GM21786 (cell line): Measurements from ENCODE around the gene PPP2R3B.
"Not testable (repeated sequence)": the region's sequence is repeated elsewhere in the genome, so short reads cannot be mapped to it uniquely, and the experiment has no call there.

Experiments used
- ATAC-seq: cut with Tn5 transposase; IDR thresholded peaks from one replicate; pipeline ENCODE4 v1.9.1; 2021; ENCODE audit not compliant: unreplicated experiment

The PPP2R3B gene

DNA sequence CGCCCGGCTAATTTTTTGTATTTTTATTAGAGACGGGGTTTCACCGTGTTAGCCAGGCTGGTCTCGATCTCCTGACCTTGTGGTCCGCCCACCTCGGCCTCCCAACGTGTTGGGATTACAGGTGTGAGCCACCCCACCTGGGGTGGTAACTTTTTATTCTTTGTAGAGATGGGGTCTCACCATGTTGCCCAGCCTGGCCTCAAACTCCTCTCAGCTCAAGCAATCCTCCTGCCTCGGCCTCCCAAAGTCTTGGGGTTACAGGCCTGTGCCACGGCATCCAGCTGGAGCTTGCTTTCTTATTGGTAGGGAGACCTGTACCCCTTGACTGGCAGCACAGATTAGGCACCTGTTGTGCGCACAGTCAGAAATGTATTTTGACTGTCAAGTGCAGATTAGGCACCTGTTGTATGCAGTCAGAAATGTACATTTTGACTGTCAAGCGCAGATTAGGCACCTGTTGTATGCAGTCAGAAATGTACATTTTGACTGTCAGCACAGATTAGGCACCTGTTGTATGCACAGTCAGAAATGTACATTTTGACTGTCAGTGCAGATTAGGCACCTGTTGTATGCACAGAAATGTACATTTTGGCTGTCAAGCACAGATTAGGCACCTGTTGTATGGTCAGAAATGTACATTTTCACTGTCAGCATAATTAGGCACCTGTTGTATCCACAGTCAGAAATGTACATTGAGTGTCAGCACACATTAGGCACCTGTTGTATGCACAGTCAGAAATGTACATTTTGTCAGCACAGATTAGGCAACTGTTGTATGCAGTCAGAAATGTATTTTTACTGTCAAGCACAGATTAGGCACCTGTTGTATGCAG lies 80.7 kb downstream of the PPP2R3B start:
- not testable (repeated sequence) for ATAC-seq

DNA sequence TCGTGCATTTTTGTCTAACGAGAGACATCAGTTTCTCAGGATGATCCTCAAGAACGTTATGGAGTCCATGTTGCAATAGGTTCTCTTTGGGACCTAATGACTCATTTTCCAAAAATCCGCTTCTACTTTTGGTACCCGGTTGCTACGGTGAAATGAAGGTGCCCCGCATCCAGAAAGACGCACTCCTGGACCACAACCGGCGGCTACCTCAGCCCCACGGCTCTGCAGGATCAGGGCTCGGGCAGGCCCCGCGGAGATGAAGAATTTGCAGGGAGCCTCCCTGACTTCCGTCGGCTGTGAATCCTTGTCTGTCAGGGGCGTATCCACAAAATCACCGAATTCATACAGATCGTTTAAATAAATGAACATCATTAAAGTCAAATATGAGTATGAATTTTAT lies 83.7 kb downstream of the PPP2R3B start:
- ATAC-seq: no peak

- ATAC-seq: no peak
Measured at GRCh38 chrX:300334-300733, 86.4 kb downstream of the PPP2R3B start.

DNA sequence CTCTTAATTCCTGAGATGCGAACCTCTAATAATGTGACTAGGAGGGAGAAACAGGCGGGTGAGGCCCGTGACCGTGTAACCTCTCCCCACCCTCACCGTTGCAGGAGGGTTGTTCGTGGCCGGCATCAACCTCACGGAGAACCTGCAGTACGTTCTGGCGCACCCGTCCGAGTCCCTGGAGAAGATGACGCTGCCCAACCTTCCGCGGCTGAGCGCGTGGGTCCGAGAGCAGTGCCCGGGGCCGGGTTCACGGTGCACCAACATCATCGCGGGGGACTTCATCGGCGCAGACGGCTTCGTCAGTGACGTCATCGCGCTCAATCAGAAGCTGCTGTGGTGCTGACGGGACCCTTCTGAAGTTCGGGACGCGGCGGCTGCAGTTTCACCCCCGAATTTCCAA lies 87.7 kb downstream of the PPP2R3B start:
- ATAC-seq: no peak

- no peak for ATAC-seq
Measured at GRCh38 chrX:295136-295535, 91.6 kb downstream of the PPP2R3B start.

DNA sequence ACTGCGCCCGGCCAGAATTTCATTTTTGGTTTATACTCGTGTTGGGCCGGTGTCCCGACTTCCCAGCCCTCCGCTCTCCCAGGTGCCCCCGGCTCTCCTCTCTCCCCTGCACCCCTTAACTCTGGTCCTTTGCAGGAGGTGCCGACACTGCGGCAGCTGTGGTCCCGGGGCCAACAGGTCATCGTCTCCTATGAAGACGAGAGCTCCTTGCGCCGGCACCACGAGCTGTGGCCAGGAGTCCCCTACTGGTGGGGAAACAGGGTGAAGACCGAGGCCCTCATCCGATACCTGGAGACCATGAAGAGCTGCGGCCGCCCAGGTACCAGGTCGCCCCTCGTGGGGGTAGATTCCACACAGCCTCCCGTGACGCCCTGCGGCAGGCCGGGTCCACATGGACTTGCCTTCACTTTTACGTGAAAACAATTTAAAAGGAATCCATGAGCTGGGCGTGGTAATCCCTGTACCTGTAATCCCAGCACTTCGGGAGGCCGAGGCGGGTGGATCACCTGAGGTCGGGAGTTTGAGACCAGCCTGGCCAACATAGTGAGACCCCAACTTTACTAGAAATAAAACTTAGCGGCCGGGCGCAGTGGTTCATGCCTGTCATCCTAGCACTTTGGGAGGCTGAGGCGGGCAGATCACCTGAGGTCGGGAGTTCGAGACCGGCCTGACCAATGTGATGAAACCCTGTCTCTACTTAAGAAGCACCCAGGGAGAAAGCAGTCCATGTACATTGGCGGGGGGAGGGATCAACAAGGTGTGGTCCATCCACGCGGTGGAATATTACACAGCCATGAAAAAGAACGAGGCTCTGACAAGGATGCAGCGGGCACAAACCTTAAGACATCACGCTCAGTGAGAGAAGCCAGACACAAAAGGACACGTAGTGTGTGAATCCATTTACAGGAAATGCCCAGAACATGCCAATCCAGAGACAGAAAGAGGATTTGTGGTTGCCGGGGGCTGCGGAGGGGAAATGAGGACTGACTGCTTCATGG lies 93.5 kb downstream of the PPP2R3B start:
- no peak for ATAC-seq

- no peak for ATAC-seq
Measured at GRCh38 chrX:291411-291901, 95.3 kb downstream of the PPP2R3B start.

GRCh38 chrX:290476-291166 lies 96.1 kb downstream of the PPP2R3B start:
- ATAC-seq: no peak

GRCh38 chrX:288561-288991 lies 98.1 kb downstream of the PPP2R3B start:
- ATAC-seq: no peak

GRCh38 chrX:287670-288069 lies 99.0 kb downstream of the PPP2R3B start:
- ATAC-seq: no peak

DNA sequence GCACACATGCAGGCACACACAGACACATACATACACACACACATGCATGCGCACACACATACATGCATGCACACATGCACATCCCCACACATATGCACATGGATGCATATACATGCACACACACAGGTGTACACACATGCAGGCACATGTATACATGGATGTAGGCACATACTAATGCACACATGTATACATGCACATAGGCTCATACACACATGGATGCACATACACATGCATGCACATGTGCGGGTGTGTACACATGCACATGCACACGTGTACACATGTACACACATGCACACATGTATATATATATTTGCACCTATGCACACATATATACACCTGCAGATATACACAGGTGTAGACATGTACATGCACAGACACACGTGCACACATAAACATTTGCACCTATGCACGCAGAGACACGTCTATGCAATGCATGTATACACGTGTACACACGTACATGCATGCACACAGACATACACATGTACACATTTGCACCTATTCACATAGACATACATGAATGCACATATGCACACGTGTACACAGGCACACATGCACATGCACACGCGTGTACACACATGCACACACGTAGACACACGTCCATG lies 101.5 kb downstream of the PPP2R3B start:
- ATAC-seq: no peak
